Heart right ventricle (tissue), 16 donors: ENCODE data around the gene MAST2. TPM values are rescaled to one million over a fixed set of nuclear protein-coding genes. Genes with fewer than 3 reads are reported as not detected.

Experiments used
- ATAC-seq, 8 donors: fragments of 200-7000 bp; cut with Tn5 transposase; one replicate each; pipeline ENCODE4 v1.9.1; 2020; ENCODE audit warnings: mild to moderate bottlenecking in 8 of 8, moderate library complexity in 8 of 8, moderate number of reproducible peaks in 1 of 8
- DNase-seq, 2 donors: peaks; one replicate each; pipeline ENCODE4 v3.0.0-alpha.2; 2020
- H3K27ac ChIP-seq, 10 donors: fragments of 200-600 bp; sonication (generic) in 2 of 10; one replicate each; pipeline versions ENCODE4 v1.5.0 to v1.8.0; 2020 to 2022; ENCODE audit warnings: mild to moderate bottlenecking in 3 of 10
- H3K27me3 ChIP-seq, 7 donors: fragments of 200-600 bp; one replicate each; pipeline ENCODE4 v1.8.0; 2021 to 2022; ENCODE audit warnings: mild to moderate bottlenecking in 2 of 7
- H3K36me3 ChIP-seq, 9 donors: fragments of 200-600 bp; sonication (generic) in 1 of 9; one replicate each; pipeline versions ENCODE4 v1.5.0 to v1.8.0; 2020 to 2022; ENCODE audit warnings: mild to moderate bottlenecking in 2 of 9
- H3K4me1 ChIP-seq, 9 donors: fragments of 200-600 bp; sonication (generic) in 1 of 9; one replicate each; pipeline versions ENCODE4 v1.5.0 to v1.8.0; 2020 to 2022; ENCODE audit warnings: mild to moderate bottlenecking in 4 of 9
- H3K4me3 ChIP-seq, 10 donors: fragments of 200-600 bp; sonication (generic) in 2 of 10; one replicate each; pipeline versions ENCODE4 v1.5.0 to v1.8.0; 2020 to 2022; ENCODE audit warnings: mild to moderate bottlenecking in 7 of 10, moderate library complexity in 2 of 10
- H3K9me3 ChIP-seq, 11 donors: fragments of 200-600 bp in 10 of 11; sonication (generic) in 2 of 11; one replicate each; pipeline versions ENCODE4 v1.5.0 to v1.8.0; 2013 to 2022; ENCODE audit warnings: mild to moderate bottlenecking in 2 of 11, control low read depth in 1 of 11, moderate library complexity in 1 of 11
- CTCF ChIP-seq, 9 donors: fragments of 200-600 bp; sonication (generic) in 2 of 9; IDR thresholded peaks; one replicate each; pipeline versions ENCODE4 v1.5.0 to v1.8.0; 2021 to 2022; ENCODE audit warnings: antibody characterized with exemption in 9 of 9, mild to moderate bottlenecking in 5 of 9, moderate library complexity in 1 of 9
- WGBS, 2 donors: extraction: QIAGEN DNeasy Blood & Tissue Kit; methylation state at CpG; one replicate each; pipeline ENCODE4 v1.1.7; 2013; ENCODE audit warnings: inconsistent platforms in 1 of 2; 5-methylcytosine and 5-hydroxymethylcytosine counted together
- intact Hi-C, 10 donors: fragments of 100-400 bp; cut with DNase I; formaldehyde crosslinking; loops; one replicate each; pipeline versions ENCODE4 v1.11.1 to v1.14.2; 2022
- polyA plus RNA-seq, 2 donors: library from polyadenylated mRNA; stranded (reverse); fragments of 200-250 nt; gene quantifications; one replicate each; pipeline ENCODE4 v1.2.3, GENCODE V29; 2013
- total RNA-seq, 10 donors: library from RNA; stranded (reverse); fragmentation: NEBNext Ultra II Directional in 3 of 10; extraction: Animal tissue kit (Norgen Biotek cat#: 25700) in 3 of 10; gene quantifications; one replicate each; pipeline versions ENCODE4 v1.2.1 to v1.2.4, GENCODE V29; 2021 to 2023
- donor health status: Arrhythmogenic right ventricular cardiomyopathy.
- donor health status: ischemic (EF 13 %, LVEDD 7.1; RV severe dilation, severe dysfunction).
- donor health status: healthy with polysubstance abuse.
- donor health status: DM: no; HTN: yes; CAD: no.
- donor health status: DM: no; HTN: no; CAD: no.
- donor health status: ischemic (EF 25% LVEDD 6.9; RV normal size, moderate dysfunction).
- donor health status: ischemic (EF 25% LVEDD 5.7; RV mildly dilated, moderate dysfunction).
- donor health status: healthy.
- donor health status: DM: yes; HTN: yes; CAD: no.
- donor health status: Ischemic cardiomyopathy.
- donor health status: ischemic (EF 35%, LVEDD 5.7; RV mildly dilated, moderate dysfunction).
- donor health status: nonischemic (EF 11% LVEDD 7.7; RV severe dilation, severe dysfunction).
- donor health status: DM: yes; HTN: yes; CAD: no.
- donor health status: PGD.
- donor health status: ischemic (EF 29% LVEDD 5.4; RV normal size, mild dysfunction).
- donor health status: nonischemic (EF 23%, LVEDD 6.1; RV moderate dilation, normal function).

MAST2 gene
- total and polyA plus RNA-seq, 12 donors = 66.4 to 129 (median 83.2) TPM

- H3K36me3 ChIP-seq = peaks cover 0 to 88% (median 9%) of the 10 kb centered on the region in 9 donors
- no peaks in the 10 kb centered on the region for H3K27me3 ChIP-seq
- no peak for TF ChIP-seq CTCF (IDR thresholded peaks at IDR 0.05)
- H3K27ac ChIP-seq = no peak overlapping the region
- ATAC-seq (no peak), DNase-seq (no peak)
- intact Hi-C loops = loop anchor here in 1 of 10 donors (2.0 kb wide), 1 partner anchor 56 kb away; no protein-coding TSS in a partner anchor
- peaks cover 0 to 33% (median 10%) of the 10 kb centered on the region in 9 donors for H3K4me1 ChIP-seq
- H3K9me3 ChIP-seq = no peaks in the 10 kb centered on the region
- WGBS, 2 donors = 96 to 100% methylated on average over 1 of the region's 1 CpG
- no peak overlapping the region for H3K4me3 ChIP-seq
Observed at GRCh38 chr1:46072975-46073374, 269.6 kb downstream of the MAST2 start.

- Histone ChIP-seq H3K36me3 (peaks cover 0 to 83% (median 2%) of the 10 kb centered on the region in 9 donors), H3K27me3 (no peaks in the 10 kb centered on the region), H3K27ac (no peak overlapping the region), H3K4me1 (peaks cover 0 to 10% (median 3%) of the 10 kb centered on the region in 9 donors), H3K9me3 (no peaks in the 10 kb centered on the region), H3K4me3 (no peak overlapping the region)
- DNase-seq = no peak
- no peak for TF ChIP-seq CTCF (IDR thresholded peaks at IDR 0.05)
- 81 to 87% methylated on average over 2 of the region's 2 CpGs for WGBS, 2 donors
- intact Hi-C loops = no loop called here
- no peak for ATAC-seq
Observed at GRCh38 chr1:46076343-46076742, 272.9 kb downstream of the MAST2 start.

GRCh38 chr1:46077644-46078043, 274.2 kb downstream of the MAST2 start:
- no peak for TF ChIP-seq CTCF (IDR thresholded peaks at IDR 0.05)
- Histone ChIP-seq H3K4me1 (peaks cover 0 to 21% (median 15%) of the 10 kb centered on the region in 9 donors), H3K27me3 (no peaks in the 10 kb centered on the region), H3K9me3 (no peaks in the 10 kb centered on the region), H3K36me3 (peaks cover 0 to 75% (median 2%) of the 10 kb centered on the region in 9 donors), H3K27ac (no peak overlapping the region), H3K4me3 (no peak overlapping the region)
- WGBS, 2 donors = 97 to 98% methylated on average over 4 of the region's 4 CpGs
- no peak for DNase-seq
- intact Hi-C loops = no loop called here
- ATAC-seq = no peak

GRCh38 chr1:46080257-46080656, 276.8 kb downstream of the MAST2 start:
- no peak for TF ChIP-seq CTCF (IDR thresholded peaks at IDR 0.05)
- H3K4me1 ChIP-seq = peaks cover 0 to 34% (median 25%) of the 10 kb centered on the region in 9 donors
- no peaks in the 10 kb centered on the region for H3K9me3 ChIP-seq
- DNase-seq (no peak), ATAC-seq (no peak)
- no peaks in the 10 kb centered on the region for H3K27me3 ChIP-seq
- WGBS, 2 donors = 84 to 89% methylated on average over 3 of the region's 3 CpGs
- H3K36me3 ChIP-seq = peaks cover 0 to 50% (median 2%) of the 10 kb centered on the region in 9 donors
- no peak overlapping the region for H3K27ac ChIP-seq
- H3K4me3 ChIP-seq = no peak overlapping the region
- intact Hi-C loops = no loop called here
